Choroid plexus epithelial cell (primary cell): ENCODE data around the gene CTDSP2.
"Not testable (repeated sequence)": the region's sequence is repeated elsewhere in the genome, so short reads cannot be mapped to it uniquely, and the experiment has no call there.

Source experiments
- DNase-seq: peaks from one replicate; pipeline ENCODE4 v3.0.0-alpha.2; 2010; ENCODE audit warnings: low read depth
- H3K4me3 ChIP-seq: 2 replicates; pipeline ENCODE4 v1.5.1; 2011; ENCODE audit warnings: low read depth, mild to moderate bottlenecking, control low read depth, low read length, moderate library complexity
- TF ChIP-seq, protein P1 (sequence below): conservative IDR thresholded peaks from 2 replicates; pipeline ENCODE4 v1.5.1; 2011; ENCODE audit warnings: low read depth, mild to moderate bottlenecking, control low read depth, inconsistent platforms, low read length, moderate library complexity

Gene CTDSP2

GRCh38 chr12:57852200-57852599 lies 5.7 kb upstream of the CTDSP2 start:
- DNase-seq = no peak
- peak overlapping the region; percentile 53 for H3K4me3 ChIP-seq
- TF ChIP-seq, protein P1, sequence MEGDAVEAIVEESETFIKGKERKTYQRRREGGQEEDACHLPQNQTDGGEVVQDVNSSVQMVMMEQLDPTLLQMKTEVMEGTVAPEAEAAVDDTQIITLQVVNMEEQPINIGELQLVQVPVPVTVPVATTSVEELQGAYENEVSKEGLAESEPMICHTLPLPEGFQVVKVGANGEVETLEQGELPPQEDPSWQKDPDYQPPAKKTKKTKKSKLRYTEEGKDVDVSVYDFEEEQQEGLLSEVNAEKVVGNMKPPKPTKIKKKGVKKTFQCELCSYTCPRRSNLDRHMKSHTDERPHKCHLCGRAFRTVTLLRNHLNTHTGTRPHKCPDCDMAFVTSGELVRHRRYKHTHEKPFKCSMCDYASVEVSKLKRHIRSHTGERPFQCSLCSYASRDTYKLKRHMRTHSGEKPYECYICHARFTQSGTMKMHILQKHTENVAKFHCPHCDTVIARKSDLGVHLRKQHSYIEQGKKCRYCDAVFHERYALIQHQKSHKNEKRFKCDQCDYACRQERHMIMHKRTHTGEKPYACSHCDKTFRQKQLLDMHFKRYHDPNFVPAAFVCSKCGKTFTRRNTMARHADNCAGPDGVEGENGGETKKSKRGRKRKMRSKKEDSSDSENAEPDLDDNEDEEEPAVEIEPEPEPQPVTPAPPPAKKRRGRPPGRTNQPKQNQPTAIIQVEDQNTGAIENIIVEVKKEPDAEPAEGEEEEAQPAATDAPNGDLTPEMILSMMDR = no peak

DNA sequence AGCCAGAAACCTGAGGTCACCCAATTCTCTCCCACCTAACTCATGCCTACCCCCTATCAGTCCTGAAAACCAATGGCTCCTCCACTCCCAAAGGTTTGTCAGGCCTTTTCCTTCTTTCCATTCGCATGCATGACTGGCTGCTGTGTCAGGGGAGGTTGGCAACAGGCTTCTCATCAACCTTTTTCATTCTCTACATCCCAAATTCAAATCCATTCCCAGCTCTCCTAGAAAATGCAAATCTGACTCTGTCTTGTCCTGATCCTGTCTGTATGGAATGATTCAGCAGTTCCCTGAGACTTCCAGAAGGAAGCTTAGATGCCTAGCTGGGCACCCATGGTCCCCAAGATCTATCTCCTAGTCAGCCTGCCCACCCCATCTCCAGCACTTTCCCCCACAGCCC lies 5.0 kb upstream of the CTDSP2 start:
- H3K4me3 ChIP-seq = no peak overlapping the region
- no peak for DNase-seq
- TF ChIP-seq, protein P1 = no peak

GRCh38 chr12:57850854-57851430 lies 4.4 kb upstream of the CTDSP2 start:
- TF ChIP-seq, protein P1 = no peak

GRCh38 chr12:57849447-57849846 lies 2.9 kb upstream of the CTDSP2 start:
- not testable (repeated sequence) for H3K4me3 ChIP-seq, DNase-seq

More at GRCh38 chr12:57850854-57851430, 4.4 kb upstream of the CTDSP2 start:
- DNase-seq = no peak
- no peak overlapping the region for H3K4me3 ChIP-seq

GRCh38 chr12:57849035-57849434 lies 2.5 kb upstream of the CTDSP2 start:
- H3K4me3 ChIP-seq = no peak overlapping the region
- no peak for DNase-seq
- TF ChIP-seq, protein P1 = no peak

DNA sequence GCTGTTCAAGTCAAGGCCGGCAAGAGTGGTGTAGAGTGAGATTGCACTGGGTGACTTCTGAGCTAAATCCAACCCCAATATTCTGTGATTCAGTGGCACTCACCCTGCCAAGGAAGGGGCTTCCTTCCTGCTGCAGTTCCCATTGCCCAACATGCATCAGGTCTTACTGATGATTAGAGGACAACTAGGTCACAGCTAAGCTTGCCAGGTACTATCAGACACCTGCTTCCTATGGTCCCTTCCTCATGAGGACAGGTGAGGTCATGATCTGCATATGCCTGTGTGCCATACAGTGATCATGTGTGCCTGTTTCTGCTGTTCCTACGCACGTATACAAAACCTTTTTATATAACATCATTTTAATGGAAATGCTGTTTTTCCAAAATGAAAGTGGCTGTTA lies 1.7 kb upstream of the CTDSP2 start:
- no peak overlapping the region for H3K4me3 ChIP-seq
- no peak for DNase-seq
- TF ChIP-seq, protein P1 = no peak

- TF ChIP-seq, protein P1 = no peak
- H3K4me3 ChIP-seq = peak overlapping the region; percentile 99
- no peak for DNase-seq
Measured at GRCh38 chr12:57846285-57846576, 298 bp downstream of the CTDSP2 start.
